Measurements from ENCODE around the gene AMH. TPM values are rescaled to one million over a fixed set of nuclear protein-coding genes. Genes with fewer than 3 reads are reported as not detected.

AMH gene
- total RNA-seq (2022; extraction: Qiagen RNA extraction; ENCODE audit: low read depth): 9.5 to 25.2 TPM (median 16.0 TPM) in 5 replicates

GRCh38 chr19:2249010-2249866 is at the start of gene AMH:
Gene AMH (plus strand): TSS chr19:2249323. CDS start chr19:2249333, 10 bp downstream.

GRCh38 chr19:2236314-2237050 is 12.6 kb upstream of the AMH start, which contains the start of the genes PLEKHJ1 and SF3A2:
Gene PLEKHJ1 (minus strand): TSS chr19:2236329. CDS start chr19:2236248, 81 bp downstream.
Gene SF3A2 (plus strand): TSS chr19:2236824. CDS start chr19:2243419, 6,595 bp downstream.

GRCh38 chr19:2255982-2256685 is 7.0 kb downstream of the AMH start, which contains the start of gene JSRP1:
Gene JSRP1 (minus strand): TSS chr19:2256417. CDS start chr19:2255314, 1,103 bp downstream.

GRCh38 chr19:2282062-2282861 is 33.1 kb downstream of the AMH start, which contains the start of gene PEAK3:
Gene PEAK3 (minus strand): TSS chr19:2282175. CDS start chr19:2280931, 1,244 bp downstream.

Other genes starting within 250 kb of the AMH start
- gene BTBD2, start 233.6 kb upstream of the AMH start, total RNA-seq (2022; extraction: Qiagen RNA extraction; ENCODE audit: low read depth): 31.4 to 48.8 TPM (median 37.4 TPM) in 5 replicates
- 30.2 to 55.5 TPM (median 51.8 TPM) in 5 replicates for gene MKNK2, start 198.1 kb upstream of the AMH start, total RNA-seq (2022; extraction: Qiagen RNA extraction; ENCODE audit: low read depth)
- gene MOB3A, start 153.0 kb upstream of the AMH start, total RNA-seq (2022; extraction: Qiagen RNA extraction; ENCODE audit: low read depth): 8.5 to 12.8 TPM (median 10.9 TPM) in 5 replicates
- 0.37 to 0.75 TPM (median 0.47 TPM) in 5 replicates for gene IZUMO4, start 152.4 kb upstream of the AMH start, total RNA-seq (2022; extraction: Qiagen RNA extraction; ENCODE audit: low read depth)
- gene AP3D1, start 97.8 kb upstream of the AMH start, total RNA-seq (2022; extraction: Qiagen RNA extraction; ENCODE audit: low read depth): 65.8 to 82.7 TPM (median 78.4 TPM) in 5 replicates
- gene DOT1L, start 85.4 kb upstream of the AMH start, total RNA-seq (2022; extraction: Qiagen RNA extraction; ENCODE audit: low read depth): 16.3 to 19.2 TPM (median 16.9 TPM) in 5 replicates
- gene PLEKHJ1, start 13.0 kb upstream of the AMH start, total RNA-seq (2022; extraction: Qiagen RNA extraction; ENCODE audit: low read depth): 37.5 to 49.5 TPM (median 47.4 TPM) in 5 replicates
- 57.3 to 75.2 TPM (median 68.3 TPM) in 5 replicates for gene SF3A2, start 12.5 kb upstream of the AMH start, total RNA-seq (2022; extraction: Qiagen RNA extraction; ENCODE audit: low read depth)
- gene JSRP1, start 7.1 kb downstream of the AMH start, total RNA-seq (2022; extraction: Qiagen RNA extraction; ENCODE audit: low read depth): 0.61 to 1.3 TPM (median 0.74 TPM) in 5 replicates
- gene PEAK3, start 32.9 kb downstream of the AMH start, total RNA-seq (2022; extraction: Qiagen RNA extraction; ENCODE audit: low read depth): not detected in 5 replicates
- gene LINGO3, start 58.8 kb downstream of the AMH start, total RNA-seq (2022; extraction: Qiagen RNA extraction; ENCODE audit: low read depth): not detected in 5 replicates
- 127 to 156 TPM (median 143 TPM) in 5 replicates for gene LSM7, start 79.3 kb downstream of the AMH start, total RNA-seq (2022; extraction: Qiagen RNA extraction; ENCODE audit: low read depth)
- 14.4 to 23.9 TPM (median 20.3 TPM) in 5 replicates for gene SPPL2B, start 79.4 kb downstream of the AMH start, total RNA-seq (2022; extraction: Qiagen RNA extraction; ENCODE audit: low read depth)
- gene TMPRSS9, start 110.9 kb downstream of the AMH start, total RNA-seq (2022; extraction: Qiagen RNA extraction; ENCODE audit: low read depth): 0.02 to 0.08 TPM in 2 of 5 replicates, not detected in the others
- gene TIMM13, start 178.3 kb downstream of the AMH start, total RNA-seq (2022; extraction: Qiagen RNA extraction; ENCODE audit: low read depth): 63.0 to 138 TPM (median 109 TPM) in 5 replicates
- gene LMNB2, start 207.6 kb downstream of the AMH start, total RNA-seq (2022; extraction: Qiagen RNA extraction; ENCODE audit: low read depth): 63.5 to 93.5 TPM (median 79.6 TPM) in 5 replicates
- 33.3 to 39.8 TPM (median 37.0 TPM) in 5 replicates for gene GADD45B, start 226.8 kb downstream of the AMH start, total RNA-seq (2022; extraction: Qiagen RNA extraction; ENCODE audit: low read depth)

Measured in A549 treated with DMSO at 1 μM for 4 hours (cell line).